Measurements from ENCODE around the gene CRKL. TPM values are rescaled to one million over a fixed set of nuclear protein-coding genes. Genes with fewer than 3 reads are reported as not detected.

CRKL gene
- total RNA-seq, 1 donor from 2014 or later: 59.5 TPM

DNA sequence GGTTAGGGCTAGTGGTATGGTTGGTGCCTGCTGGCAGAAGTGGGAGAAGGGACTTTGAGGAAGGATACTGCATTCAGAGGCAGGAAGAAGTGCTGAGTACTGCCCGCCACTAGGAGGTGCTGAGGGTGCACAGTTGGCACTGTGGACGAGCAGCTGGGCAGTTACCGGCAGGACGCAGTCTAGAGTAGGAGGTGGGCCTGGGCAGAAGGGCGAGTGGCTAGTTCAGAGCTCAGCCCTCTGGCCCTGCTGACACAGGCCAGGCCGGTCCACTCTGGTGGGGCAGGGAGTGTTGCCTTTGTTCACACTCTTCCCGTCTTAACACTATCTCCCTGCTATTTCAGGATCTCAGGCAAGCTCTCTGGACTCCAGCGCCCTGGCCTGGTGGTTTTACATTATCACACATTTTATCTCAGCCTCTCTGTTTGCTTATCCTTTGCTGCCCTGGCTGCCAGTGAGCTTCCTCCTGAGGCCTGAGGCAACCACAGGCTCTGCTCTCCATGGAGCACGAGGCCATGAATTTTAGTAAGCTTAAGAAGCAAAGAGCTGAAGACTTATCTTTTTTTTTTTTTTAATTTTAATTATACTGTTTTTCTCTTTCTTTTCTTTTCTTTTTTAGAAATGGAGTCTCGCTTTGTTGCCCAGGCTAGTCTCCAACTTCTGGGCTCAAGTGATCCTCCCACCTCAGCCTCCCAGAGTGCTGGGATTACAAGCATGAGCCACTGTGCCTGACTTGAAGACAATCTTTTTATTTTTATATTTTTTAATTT, 31.5 kb upstream of the CRKL start:
- Histone ChIP-seq H3K27me3 (ENCODE audit: insufficient read depth, low read length) (no peaks in the 10 kb centered on the region), H3K4me3 (ENCODE audit: insufficient read depth, low read depth, low read length) (no peak overlapping the region), H3K9ac (ENCODE audit: low read length) (peak overlapping the region; percentile 32), H3K9me3 (ENCODE audit: insufficient read depth, low read depth, low read length) (no peaks in the 10 kb centered on the region), H2AFZ (ENCODE audit: low read depth, low read length) (peak overlapping the region; percentile 64), H3K79me2 (ENCODE audit: insufficient read depth, low read length) (no peaks in the 10 kb centered on the region), H3K27ac (ENCODE audit: low read depth, low read length) (no peak overlapping the region), H3K4me1 (ENCODE audit: insufficient read depth, low read length) (no peaks in the 10 kb centered on the region), H3K4me2 (ENCODE audit: low read length) (peak overlapping the region; percentile 49), H3K36me3 (ENCODE audit: insufficient read depth, low read length) (peaks cover 19% of the 10 kb centered on the region), H4K20me1 (ENCODE audit: insufficient read depth, low read length) (peaks cover 10% of the 10 kb centered on the region)
- TF ChIP-seq EZH2 (IDR thresholded peaks at IDR 0.05; ENCODE audit: insufficient read depth, low read length): no peak
- TF ChIP-seq, protein P1, sequence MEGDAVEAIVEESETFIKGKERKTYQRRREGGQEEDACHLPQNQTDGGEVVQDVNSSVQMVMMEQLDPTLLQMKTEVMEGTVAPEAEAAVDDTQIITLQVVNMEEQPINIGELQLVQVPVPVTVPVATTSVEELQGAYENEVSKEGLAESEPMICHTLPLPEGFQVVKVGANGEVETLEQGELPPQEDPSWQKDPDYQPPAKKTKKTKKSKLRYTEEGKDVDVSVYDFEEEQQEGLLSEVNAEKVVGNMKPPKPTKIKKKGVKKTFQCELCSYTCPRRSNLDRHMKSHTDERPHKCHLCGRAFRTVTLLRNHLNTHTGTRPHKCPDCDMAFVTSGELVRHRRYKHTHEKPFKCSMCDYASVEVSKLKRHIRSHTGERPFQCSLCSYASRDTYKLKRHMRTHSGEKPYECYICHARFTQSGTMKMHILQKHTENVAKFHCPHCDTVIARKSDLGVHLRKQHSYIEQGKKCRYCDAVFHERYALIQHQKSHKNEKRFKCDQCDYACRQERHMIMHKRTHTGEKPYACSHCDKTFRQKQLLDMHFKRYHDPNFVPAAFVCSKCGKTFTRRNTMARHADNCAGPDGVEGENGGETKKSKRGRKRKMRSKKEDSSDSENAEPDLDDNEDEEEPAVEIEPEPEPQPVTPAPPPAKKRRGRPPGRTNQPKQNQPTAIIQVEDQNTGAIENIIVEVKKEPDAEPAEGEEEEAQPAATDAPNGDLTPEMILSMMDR (IDR thresholded peaks at IDR 0.05; ENCODE audit: insufficient read depth, low read depth, low read length): peak; percentile 89
- H3K4me3 Mint-ChIP-seq (ENCODE audit: unreplicated experiment): peak overlapping the region; percentile 54
- H3K36me3 Mint-ChIP-seq (ENCODE audit: low read depth, unreplicated experiment): peaks cover 21% of the 10 kb centered on the region
- no peaks in the 10 kb centered on the region for H3K27me3 Mint-ChIP-seq (ENCODE audit: low read depth, unreplicated experiment)
- H3K27ac Mint-ChIP-seq (ENCODE audit: unreplicated experiment): peak overlapping the region; percentile 73
- no peak for FAIRE-seq
- H3K4me1 Mint-ChIP-seq (ENCODE audit: low read depth, unreplicated experiment): peaks cover 7% of the 10 kb centered on the region
- peak; percentile 62 for DNase-seq (ENCODE audit: low read depth)
- no peaks in the 10 kb centered on the region for H3K9me3 Mint-ChIP-seq (ENCODE audit: unreplicated experiment)

DNA sequence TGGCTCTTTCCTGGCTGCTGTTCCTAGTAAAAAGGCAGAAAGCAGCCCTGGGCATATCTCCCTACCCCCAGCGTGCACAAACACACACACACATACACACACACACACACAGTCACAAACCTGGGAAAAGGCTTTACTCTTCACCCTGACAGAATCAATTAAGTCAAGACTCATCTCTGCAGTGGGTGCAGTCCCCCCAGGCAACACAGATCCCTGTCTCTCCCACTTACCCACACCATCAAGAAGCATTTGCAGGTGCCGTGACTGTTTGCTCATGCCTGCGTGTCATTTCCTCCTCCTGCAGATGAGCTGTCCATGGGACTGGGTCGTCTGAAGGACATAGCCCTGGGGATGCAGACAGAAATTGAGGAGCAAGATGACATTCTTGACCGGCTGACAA, 29.8 kb upstream of the CRKL start:
- Histone ChIP-seq H3K4me3 (ENCODE audit: insufficient read depth, low read depth, low read length) (no peak overlapping the region), H3K27me3 (ENCODE audit: insufficient read depth, low read length) (no peaks in the 10 kb centered on the region), H3K9me3 (ENCODE audit: insufficient read depth, low read depth, low read length) (no peaks in the 10 kb centered on the region), H3K9ac (ENCODE audit: low read length) (no peak overlapping the region), H3K36me3 (ENCODE audit: insufficient read depth, low read length) (peaks cover 16% of the 10 kb centered on the region), H3K4me2 (ENCODE audit: low read length) (no peak overlapping the region), H3K79me2 (ENCODE audit: insufficient read depth, low read length) (no peaks in the 10 kb centered on the region), H4K20me1 (ENCODE audit: insufficient read depth, low read length) (peaks cover 10% of the 10 kb centered on the region), H3K27ac (ENCODE audit: low read depth, low read length) (no peak overlapping the region), H2AFZ (ENCODE audit: low read depth, low read length) (no peak overlapping the region), H3K4me1 (ENCODE audit: insufficient read depth, low read length) (no peaks in the 10 kb centered on the region)
- no peak overlapping the region for H3K4me3 Mint-ChIP-seq (ENCODE audit: unreplicated experiment)
- H3K27ac Mint-ChIP-seq (ENCODE audit: unreplicated experiment): no peak overlapping the region
- FAIRE-seq (no peak), DNase-seq (ENCODE audit: low read depth) (no peak)
- H3K9me3 Mint-ChIP-seq (ENCODE audit: unreplicated experiment): no peaks in the 10 kb centered on the region
- H3K4me1 Mint-ChIP-seq (ENCODE audit: low read depth, unreplicated experiment): peaks cover 7% of the 10 kb centered on the region
- H3K36me3 Mint-ChIP-seq (ENCODE audit: low read depth, unreplicated experiment): peaks cover 17% of the 10 kb centered on the region
- H3K27me3 Mint-ChIP-seq (ENCODE audit: low read depth, unreplicated experiment): no peaks in the 10 kb centered on the region
- TF ChIP-seq EZH2 (IDR thresholded peaks at IDR 0.05; ENCODE audit: insufficient read depth, low read length): no peak
- TF ChIP-seq, protein P1 (IDR thresholded peaks at IDR 0.05; ENCODE audit: insufficient read depth, low read depth, low read length): no peak

Data from astrocyte (in vitro differentiated cells and primary cell).